ENCODE data around the gene HBG2. TPM values are rescaled to one million over a fixed set of nuclear protein-coding genes. Genes with fewer than 3 reads are reported as not detected.

Gene HBG2
- total and polyA plus RNA-seq, 9 of the 15 experiments (the other 6 are each of a cell fraction or from before 2014, with no cell fraction given): 1,626 to 58,619 (median 10,515) TPM

DNA sequence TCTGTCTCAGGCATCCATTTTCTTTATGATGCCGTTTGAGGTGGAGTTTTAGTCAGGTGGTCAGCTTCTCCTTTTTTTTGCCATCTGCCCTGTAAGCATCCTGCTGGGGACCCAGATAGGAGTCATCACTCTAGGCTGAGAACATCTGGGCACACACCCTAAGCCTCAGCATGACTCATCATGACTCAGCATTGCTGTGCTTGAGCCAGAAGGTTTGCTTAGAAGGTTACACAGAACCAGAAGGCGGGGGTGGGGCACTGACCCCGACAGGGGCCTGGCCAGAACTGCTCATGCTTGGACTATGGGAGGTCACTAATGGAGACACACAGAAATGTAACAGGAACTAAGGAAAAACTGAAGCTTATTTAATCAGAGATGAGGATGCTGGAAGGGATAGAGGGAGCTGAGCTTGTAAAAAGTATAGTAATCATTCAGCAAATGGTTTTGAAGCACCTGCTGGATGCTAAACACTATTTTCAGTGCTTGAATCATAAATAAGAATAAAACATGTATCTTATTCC, 26.1 kb upstream of the HBG2 start (continued):
- TF ChIP-seq, protein P1, sequence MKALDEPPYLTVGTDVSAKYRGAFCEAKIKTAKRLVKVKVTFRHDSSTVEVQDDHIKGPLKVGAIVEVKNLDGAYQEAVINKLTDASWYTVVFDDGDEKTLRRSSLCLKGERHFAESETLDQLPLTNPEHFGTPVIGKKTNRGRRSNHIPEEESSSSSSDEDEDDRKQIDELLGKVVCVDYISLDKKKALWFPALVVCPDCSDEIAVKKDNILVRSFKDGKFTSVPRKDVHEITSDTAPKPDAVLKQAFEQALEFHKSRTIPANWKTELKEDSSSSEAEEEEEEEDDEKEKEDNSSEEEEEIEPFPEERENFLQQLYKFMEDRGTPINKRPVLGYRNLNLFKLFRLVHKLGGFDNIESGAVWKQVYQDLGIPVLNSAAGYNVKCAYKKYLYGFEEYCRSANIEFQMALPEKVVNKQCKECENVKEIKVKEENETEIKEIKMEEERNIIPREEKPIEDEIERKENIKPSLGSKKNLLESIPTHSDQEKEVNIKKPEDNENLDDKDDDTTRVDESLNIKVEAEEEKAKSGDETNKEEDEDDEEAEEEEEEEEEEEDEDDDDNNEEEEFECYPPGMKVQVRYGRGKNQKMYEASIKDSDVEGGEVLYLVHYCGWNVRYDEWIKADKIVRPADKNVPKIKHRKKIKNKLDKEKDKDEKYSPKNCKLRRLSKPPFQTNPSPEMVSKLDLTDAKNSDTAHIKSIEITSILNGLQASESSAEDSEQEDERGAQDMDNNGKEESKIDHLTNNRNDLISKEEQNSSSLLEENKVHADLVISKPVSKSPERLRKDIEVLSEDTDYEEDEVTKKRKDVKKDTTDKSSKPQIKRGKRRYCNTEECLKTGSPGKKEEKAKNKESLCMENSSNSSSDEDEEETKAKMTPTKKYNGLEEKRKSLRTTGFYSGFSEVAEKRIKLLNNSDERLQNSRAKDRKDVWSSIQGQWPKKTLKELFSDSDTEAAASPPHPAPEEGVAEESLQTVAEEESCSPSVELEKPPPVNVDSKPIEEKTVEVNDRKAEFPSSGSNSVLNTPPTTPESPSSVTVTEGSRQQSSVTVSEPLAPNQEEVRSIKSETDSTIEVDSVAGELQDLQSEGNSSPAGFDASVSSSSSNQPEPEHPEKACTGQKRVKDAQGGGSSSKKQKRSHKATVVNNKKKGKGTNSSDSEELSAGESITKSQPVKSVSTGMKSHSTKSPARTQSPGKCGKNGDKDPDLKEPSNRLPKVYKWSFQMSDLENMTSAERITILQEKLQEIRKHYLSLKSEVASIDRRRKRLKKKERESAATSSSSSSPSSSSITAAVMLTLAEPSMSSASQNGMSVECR (CRISPR knock-in tag; IDR thresholded peaks at IDR 0.05): no peak
- TF ChIP-seq SRSF9 (IDR thresholded peaks at IDR 0.05; ENCODE audit: borderline replicate concordance, low read depth, low read length) (no peak), CHD4 (IDR thresholded peaks at IDR 0.05; ENCODE audit: insufficient read depth, insufficient replicate concordance, low read depth, low read length, poor library complexity, severe bottlenecking) (no peak), ZNF445 (CRISPR knock-in tag; IDR thresholded peaks at IDR 0.05; ENCODE audit: low read depth) (0 out of 2 replicates have a peak, but pooled peaks have one; percentile 66), RBM22 (IDR thresholded peaks at IDR 0.05; ENCODE audit: low read depth, low read length, poor library complexity, severe bottlenecking) (no peak), STAT5A (IDR thresholded peaks at IDR 0.05; ENCODE audit: borderline replicate concordance, low read length) (peak; percentile 96), NR3C1 (CRISPR knock-in tag; IDR thresholded peaks at IDR 0.05) (no peak), ZNF584 (CRISPR knock-in tag; IDR thresholded peaks at IDR 0.05; ENCODE audit: low read depth) (peak; percentile 74), PHB (CRISPR knock-in tag; IDR thresholded peaks at IDR 0.05) (no peak), ZNF507 (tag; conservative IDR thresholded peaks at IDR 0.05) (no peak), CBX2 (IDR thresholded peaks at IDR 0.05; ENCODE audit: insufficient read depth, low read length, poor library complexity, severe bottlenecking) (no peak)
- TF ChIP-seq, protein P2, sequence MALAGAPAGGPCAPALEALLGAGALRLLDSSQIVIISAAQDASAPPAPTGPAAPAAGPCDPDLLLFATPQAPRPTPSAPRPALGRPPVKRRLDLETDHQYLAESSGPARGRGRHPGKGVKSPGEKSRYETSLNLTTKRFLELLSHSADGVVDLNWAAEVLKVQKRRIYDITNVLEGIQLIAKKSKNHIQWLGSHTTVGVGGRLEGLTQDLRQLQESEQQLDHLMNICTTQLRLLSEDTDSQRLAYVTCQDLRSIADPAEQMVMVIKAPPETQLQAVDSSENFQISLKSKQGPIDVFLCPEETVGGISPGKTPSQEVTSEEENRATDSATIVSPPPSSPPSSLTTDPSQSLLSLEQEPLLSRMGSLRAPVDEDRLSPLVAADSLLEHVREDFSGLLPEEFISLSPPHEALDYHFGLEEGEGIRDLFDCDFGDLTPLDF (CRISPR knock-in tag; IDR thresholded peaks at IDR 0.05): no peak
- TF ChIP-seq, protein P3, sequence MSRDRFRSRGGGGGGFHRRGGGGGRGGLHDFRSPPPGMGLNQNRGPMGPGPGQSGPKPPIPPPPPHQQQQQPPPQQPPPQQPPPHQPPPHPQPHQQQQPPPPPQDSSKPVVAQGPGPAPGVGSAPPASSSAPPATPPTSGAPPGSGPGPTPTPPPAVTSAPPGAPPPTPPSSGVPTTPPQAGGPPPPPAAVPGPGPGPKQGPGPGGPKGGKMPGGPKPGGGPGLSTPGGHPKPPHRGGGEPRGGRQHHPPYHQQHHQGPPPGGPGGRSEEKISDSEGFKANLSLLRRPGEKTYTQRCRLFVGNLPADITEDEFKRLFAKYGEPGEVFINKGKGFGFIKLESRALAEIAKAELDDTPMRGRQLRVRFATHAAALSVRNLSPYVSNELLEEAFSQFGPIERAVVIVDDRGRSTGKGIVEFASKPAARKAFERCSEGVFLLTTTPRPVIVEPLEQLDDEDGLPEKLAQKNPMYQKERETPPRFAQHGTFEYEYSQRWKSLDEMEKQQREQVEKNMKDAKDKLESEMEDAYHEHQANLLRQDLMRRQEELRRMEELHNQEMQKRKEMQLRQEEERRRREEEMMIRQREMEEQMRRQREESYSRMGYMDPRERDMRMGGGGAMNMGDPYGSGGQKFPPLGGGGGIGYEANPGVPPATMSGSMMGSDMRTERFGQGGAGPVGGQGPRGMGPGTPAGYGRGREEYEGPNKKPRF (IDR thresholded peaks at IDR 0.05; ENCODE audit: low read depth, low read length): no peak
